ENCODE results near the gene PKP2. TPM values are rescaled to one million over a fixed set of nuclear protein-coding genes. Genes with fewer than 3 reads are reported as not detected.

Gene PKP2
- total and polyA plus RNA-seq, 2 of the 4 experiments (the other 2 are of a cell fraction) = 0.10 to 0.18 TPM

- H2BK5ac ChIP-seq (ENCODE audit: low read depth, low read length, poor library complexity, severe bottlenecking) = no peak overlapping the region
- H2BK120ac ChIP-seq (ENCODE audit: low read depth, low read length) = no peak overlapping the region
- dilution Hi-C loops (cut with HindIII; ENCODE audit: low sequenced_read_pairs, unreplicated experiment) (no loop called here), in situ Hi-C loops (cut with MboI; ENCODE audit: low sequenced_read_pairs) (no loop called here), intact Hi-C loops (cut with micrococcal nuclease) (no loop called here)
- H3K36me3 ChIP-seq (ENCODE audit: control insufficient read depth, insufficient read depth, low read length) = no peaks in the 10 kb centered on the region
- CTCF ChIA-PET = no interaction called here
- no peaks in the 10 kb centered on the region for H4K20me1 ChIP-seq (ENCODE audit: insufficient read depth, low read length)
- no peak overlapping the region for H3K18ac ChIP-seq (ENCODE audit: low read depth, low read length)
- H3K14ac ChIP-seq (replicated peaks; ENCODE audit: low read depth, low read length) = no peak overlapping the region
- no TSS peak for BruUV-seq (replicated peaks)
- ATAC-seq (ENCODE audit: low read depth) (no peak), DNase-seq (no peak)
- no peak overlapping the region for H2BK20ac ChIP-seq (ENCODE audit: low read depth, low read length)
- H3K4me1 ChIP-seq (ENCODE audit: control insufficient read depth, insufficient read depth, low read length) = no peaks in the 10 kb centered on the region
- H3K9me1 ChIP-seq (ENCODE audit: insufficient read depth, low read length) = no peaks in the 10 kb centered on the region
- H3K4me2 ChIP-seq (ENCODE audit: low read depth, low read length) = no peak overlapping the region
- H3K27ac ChIP-seq (ENCODE audit: insufficient read depth, low read length) = no peak overlapping the region
- no peaks in the 10 kb centered on the region for H3K9me3 ChIP-seq (ENCODE audit: control insufficient read depth, insufficient read depth, low read length)
- H2BK15ac ChIP-seq (ENCODE audit: low read depth, low read length) = no peak overlapping the region
- POLR2A ChIA-PET (ENCODE audit: unreplicated experiment) = no interaction called here
- no peak overlapping the region for H2AK9ac ChIP-seq (replicated peaks; ENCODE audit: low read depth, low read length, poor library complexity)
- no peak overlapping the region for H4K91ac ChIP-seq (ENCODE audit: insufficient read depth, low read depth, low read length)
- no peaks in the 10 kb centered on the region for H3K27me3 ChIP-seq (ENCODE audit: control insufficient read depth, insufficient read depth, low read length)
- no peak overlapping the region for H4K5ac ChIP-seq (ENCODE audit: low read depth, low read length)
- no peak overlapping the region for H3K4me3 ChIP-seq (ENCODE audit: insufficient read depth, low read depth, low read length)
- no peak overlapping the region for H3K9ac ChIP-seq (ENCODE audit: low read depth, low read length)
- no peak overlapping the region for H3K56ac ChIP-seq (ENCODE audit: extremely low read depth, insufficient read depth, low read length)
- no peak overlapping the region for H3K4ac ChIP-seq (ENCODE audit: low read depth, low read length)
- 83% methylated on average over 11 of the region's 29 CpGs; no CpG with 5 or more reads in 1 of the 2 experiments for WGBS, 2 experiments (ENCODE audit: extremely low coverage in 2 of 2, insufficient read length in 1 of 2)
- H3K79me1 ChIP-seq (ENCODE audit: low read depth in 1 of 2, low read length in 2 of 2) = no peaks in the 10 kb centered on the region
- H3K23ac ChIP-seq (ENCODE audit: low read depth, low read length) = no peak overlapping the region
- no peak overlapping the region for H2AK5ac ChIP-seq (ENCODE audit: low read depth, low read length)
- no peak overlapping the region for H2AFZ ChIP-seq (replicated peaks; ENCODE audit: low read length, poor library complexity)
- TF ChIP-seq SMC3 (IDR thresholded peaks at IDR 0.05; ENCODE audit: low read depth, low read length) = no peak
- TF ChIP-seq FOS (IDR thresholded peaks at IDR 0.05; ENCODE audit: low read depth, low read length) = no peak
- no peak for TF ChIP-seq BHLHE40 (IDR thresholded peaks at IDR 0.05; ENCODE audit: low read depth, low read length)
- no peak for TF ChIP-seq CEBPB (IDR thresholded peaks at IDR 0.05; ENCODE audit: low read depth, low read length)
- no peak for TF ChIP-seq RAD21 (IDR thresholded peaks at IDR 0.05; ENCODE audit: low read length)
- no peak for TF ChIP-seq USF2 (IDR thresholded peaks at IDR 0.05; ENCODE audit: low read depth, low read length)
- TF ChIP-seq POLR2A (IDR thresholded peaks at IDR 0.05; ENCODE audit: low read depth, low read length) = no peak
- no peak for TF ChIP-seq MXI1 (IDR thresholded peaks at IDR 0.05; ENCODE audit: borderline replicate concordance, low read depth, low read length)
- TF ChIP-seq MAFK (IDR thresholded peaks at IDR 0.05; ENCODE audit: low read depth, low read length) = no peak
- TF ChIP-seq MAZ (IDR thresholded peaks at IDR 0.05; ENCODE audit: borderline replicate concordance, low read depth, low read length) = no peak
- no peak for TF ChIP-seq CTCF (conservative IDR thresholded peaks at IDR 0.05; ENCODE audit: low read depth, low read length)
- H4K8ac ChIP-seq (ENCODE audit: low read depth in 2 of 2, low read length in 2 of 2) = no peak overlapping the region
Observed at GRCh38 chr12:32877601-32878459, 18.7 kb downstream of the PKP2 start.
